Measurements from ENCODE around the gene MFAP2. TPM values are rescaled to one million over a fixed set of nuclear protein-coding genes. Genes with fewer than 3 reads are reported as not detected.

MFAP2 gene
- total RNA-seq, 1 experiment from 2014 or later = 141 TPM

DNA sequence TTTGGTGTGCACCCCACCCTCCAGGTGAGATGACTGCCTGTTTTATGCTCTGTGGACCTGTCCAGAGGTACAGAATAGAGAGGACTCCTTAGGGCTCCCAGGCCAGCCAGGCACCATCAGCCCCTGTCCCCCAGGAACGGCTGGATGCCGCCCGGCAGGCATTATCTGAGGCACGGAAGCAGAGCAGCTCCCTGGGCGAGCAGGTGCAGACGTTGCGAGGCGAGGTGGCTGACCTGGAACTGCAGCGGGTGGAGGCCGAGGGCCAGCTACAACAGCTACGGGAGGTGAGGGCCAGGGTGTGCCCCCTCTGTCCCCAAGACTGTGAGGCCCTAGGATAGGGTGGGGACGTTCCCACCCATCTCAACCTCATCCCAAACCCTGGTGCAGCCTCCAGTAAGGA, 10.8 kb downstream of the MFAP2 start (continued):
- TF ChIP-seq JAZF1 (CRISPR knock-in tag; IDR thresholded peaks at IDR 0.05) (no peak), ZNF263 (CRISPR knock-in tag; IDR thresholded peaks at IDR 0.05; ENCODE audit: low read depth) (no peak), KAT7 (CRISPR knock-in tag; IDR thresholded peaks at IDR 0.05; ENCODE audit: borderline replicate concordance) (no peak)
- TF ChIP-seq, protein P1, sequence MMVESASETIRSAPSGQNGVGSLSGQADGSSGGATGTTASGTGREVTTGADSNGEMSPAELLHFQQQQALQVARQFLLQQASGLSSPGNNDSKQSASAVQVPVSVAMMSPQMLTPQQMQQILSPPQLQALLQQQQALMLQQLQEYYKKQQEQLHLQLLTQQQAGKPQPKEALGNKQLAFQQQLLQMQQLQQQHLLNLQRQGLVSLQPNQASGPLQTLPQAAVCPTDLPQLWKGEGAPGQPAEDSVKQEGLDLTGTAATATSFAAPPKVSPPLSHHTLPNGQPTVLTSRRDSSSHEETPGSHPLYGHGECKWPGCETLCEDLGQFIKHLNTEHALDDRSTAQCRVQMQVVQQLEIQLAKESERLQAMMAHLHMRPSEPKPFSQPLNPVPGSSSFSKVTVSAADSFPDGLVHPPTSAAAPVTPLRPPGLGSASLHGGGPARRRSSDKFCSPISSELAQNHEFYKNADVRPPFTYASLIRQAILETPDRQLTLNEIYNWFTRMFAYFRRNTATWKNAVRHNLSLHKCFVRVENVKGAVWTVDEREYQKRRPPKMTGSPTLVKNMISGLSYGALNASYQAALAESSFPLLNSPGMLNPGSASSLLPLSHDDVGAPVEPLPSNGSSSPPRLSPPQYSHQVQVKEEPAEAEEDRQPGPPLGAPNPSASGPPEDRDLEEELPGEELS (CRISPR knock-in tag; IDR thresholded peaks at IDR 0.05) = no peak
- TF ChIP-seq, protein P2, sequence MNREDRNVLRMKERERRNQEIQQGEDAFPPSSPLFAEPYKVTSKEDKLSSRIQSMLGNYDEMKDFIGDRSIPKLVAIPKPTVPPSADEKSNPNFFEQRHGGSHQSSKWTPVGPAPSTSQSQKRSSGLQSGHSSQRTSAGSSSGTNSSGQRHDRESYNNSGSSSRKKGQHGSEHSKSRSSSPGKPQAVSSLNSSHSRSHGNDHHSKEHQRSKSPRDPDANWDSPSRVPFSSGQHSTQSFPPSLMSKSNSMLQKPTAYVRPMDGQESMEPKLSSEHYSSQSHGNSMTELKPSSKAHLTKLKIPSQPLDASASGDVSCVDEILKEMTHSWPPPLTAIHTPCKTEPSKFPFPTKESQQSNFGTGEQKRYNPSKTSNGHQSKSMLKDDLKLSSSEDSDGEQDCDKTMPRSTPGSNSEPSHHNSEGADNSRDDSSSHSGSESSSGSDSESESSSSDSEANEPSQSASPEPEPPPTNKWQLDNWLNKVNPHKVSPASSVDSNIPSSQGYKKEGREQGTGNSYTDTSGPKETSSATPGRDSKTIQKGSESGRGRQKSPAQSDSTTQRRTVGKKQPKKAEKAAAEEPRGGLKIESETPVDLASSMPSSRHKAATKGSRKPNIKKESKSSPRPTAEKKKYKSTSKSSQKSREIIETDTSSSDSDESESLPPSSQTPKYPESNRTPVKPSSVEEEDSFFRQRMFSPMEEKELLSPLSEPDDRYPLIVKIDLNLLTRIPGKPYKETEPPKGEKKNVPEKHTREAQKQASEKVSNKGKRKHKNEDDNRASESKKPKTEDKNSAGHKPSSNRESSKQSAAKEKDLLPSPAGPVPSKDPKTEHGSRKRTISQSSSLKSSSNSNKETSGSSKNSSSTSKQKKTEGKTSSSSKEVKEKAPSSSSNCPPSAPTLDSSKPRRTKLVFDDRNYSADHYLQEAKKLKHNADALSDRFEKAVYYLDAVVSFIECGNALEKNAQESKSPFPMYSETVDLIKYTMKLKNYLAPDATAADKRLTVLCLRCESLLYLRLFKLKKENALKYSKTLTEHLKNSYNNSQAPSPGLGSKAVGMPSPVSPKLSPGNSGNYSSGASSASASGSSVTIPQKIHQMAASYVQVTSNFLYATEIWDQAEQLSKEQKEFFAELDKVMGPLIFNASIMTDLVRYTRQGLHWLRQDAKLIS (CRISPR knock-in tag; IDR thresholded peaks at IDR 0.05; ENCODE audit: borderline replicate concordance) = no peak
- TF ChIP-seq, protein P3, sequence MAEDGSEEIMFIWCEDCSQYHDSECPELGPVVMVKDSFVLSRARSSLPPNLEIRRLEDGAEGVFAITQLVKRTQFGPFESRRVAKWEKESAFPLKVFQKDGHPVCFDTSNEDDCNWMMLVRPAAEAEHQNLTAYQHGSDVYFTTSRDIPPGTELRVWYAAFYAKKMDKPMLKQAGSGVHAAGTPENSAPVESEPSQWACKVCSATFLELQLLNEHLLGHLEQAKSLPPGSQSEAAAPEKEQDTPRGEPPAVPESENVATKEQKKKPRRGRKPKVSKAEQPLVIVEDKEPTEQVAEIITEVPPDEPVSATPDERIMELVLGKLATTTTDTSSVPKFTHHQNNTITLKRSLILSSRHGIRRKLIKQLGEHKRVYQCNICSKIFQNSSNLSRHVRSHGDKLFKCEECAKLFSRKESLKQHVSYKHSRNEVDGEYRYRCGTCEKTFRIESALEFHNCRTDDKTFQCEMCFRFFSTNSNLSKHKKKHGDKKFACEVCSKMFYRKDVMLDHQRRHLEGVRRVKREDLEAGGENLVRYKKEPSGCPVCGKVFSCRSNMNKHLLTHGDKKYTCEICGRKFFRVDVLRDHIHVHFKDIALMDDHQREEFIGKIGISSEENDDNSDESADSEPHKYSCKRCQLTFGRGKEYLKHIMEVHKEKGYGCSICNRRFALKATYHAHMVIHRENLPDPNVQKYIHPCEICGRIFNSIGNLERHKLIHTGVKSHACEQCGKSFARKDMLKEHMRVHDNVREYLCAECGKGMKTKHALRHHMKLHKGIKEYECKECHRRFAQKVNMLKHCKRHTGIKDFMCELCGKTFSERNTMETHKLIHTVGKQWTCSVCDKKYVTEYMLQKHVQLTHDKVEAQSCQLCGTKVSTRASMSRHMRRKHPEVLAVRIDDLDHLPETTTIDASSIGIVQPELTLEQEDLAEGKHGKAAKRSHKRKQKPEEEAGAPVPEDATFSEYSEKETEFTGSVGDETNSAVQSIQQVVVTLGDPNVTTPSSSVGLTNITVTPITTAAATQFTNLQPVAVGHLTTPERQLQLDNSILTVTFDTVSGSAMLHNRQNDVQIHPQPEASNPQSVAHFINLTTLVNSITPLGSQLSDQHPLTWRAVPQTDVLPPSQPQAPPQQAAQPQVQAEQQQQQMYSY (CRISPR knock-in tag; IDR thresholded peaks at IDR 0.05) = no peak
- TF ChIP-seq, protein P4, sequence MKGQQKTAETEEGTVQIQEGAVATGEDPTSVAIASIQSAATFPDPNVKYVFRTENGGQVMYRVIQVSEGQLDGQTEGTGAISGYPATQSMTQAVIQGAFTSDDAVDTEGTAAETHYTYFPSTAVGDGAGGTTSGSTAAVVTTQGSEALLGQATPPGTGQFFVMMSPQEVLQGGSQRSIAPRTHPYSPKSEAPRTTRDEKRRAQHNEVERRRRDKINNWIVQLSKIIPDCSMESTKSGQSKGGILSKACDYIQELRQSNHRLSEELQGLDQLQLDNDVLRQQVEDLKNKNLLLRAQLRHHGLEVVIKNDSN (CRISPR knock-in tag; IDR thresholded peaks at IDR 0.05) = no peak

DNA sequence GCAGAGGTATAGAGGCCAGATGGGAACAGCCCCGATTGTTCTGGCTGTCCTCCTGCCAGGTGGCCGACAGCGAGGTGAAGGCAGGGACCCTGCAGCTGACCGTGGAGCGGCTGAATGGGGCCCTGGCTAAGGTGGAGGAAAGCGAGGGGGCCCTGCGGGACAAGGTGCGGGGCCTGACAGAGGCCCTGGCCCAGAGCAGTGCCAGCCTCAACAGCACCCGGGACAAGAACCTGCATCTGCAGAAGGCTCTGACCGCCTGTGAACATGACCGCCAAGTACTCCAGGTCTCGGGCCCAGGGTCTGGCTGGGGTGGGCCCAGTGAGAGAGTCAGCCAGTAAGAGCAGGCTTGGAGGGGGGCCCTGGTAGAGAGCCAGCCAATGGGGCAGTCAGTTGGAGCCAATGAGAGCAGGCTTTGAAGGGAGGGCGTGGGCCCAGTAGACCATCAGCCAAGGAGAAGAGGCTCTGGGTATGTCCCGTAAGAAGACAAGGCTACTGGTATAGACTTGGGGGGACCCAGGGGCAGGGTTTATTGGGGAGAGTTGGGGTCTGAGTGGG, 11.3 kb downstream of the MFAP2 start:
- no peaks in the 10 kb centered on the region for H3K27me3 Mint-ChIP-seq (ENCODE audit: low read depth)
- no peak overlapping the region; the same call in 1 of the 2 replicates for H3K27ac Mint-ChIP-seq
- peaks cover 13% of the 10 kb centered on the region for H3K4me1 Mint-ChIP-seq
- H3K4me3 Mint-ChIP-seq = no peak overlapping the region
- H3K36me3 Mint-ChIP-seq = peaks cover 26% of the 10 kb centered on the region
- H3K9me3 Mint-ChIP-seq = no peaks in the 10 kb centered on the region
- DNase-seq (ENCODE audit: low spot score) (no peak), ATAC-seq (peak; percentile 54)
- TF ChIP-seq ZNF396 (CRISPR knock-in tag; IDR thresholded peaks at IDR 0.05; ENCODE audit: borderline replicate concordance) (no peak), TCF7 (CRISPR knock-in tag; IDR thresholded peaks at IDR 0.05; ENCODE audit: low read depth) (no peak), ZBTB21 (CRISPR knock-in tag; IDR thresholded peaks at IDR 0.05; ENCODE audit: borderline replicate concordance) (no peak), TP53 (CRISPR knock-in tag; IDR thresholded peaks at IDR 0.05) (no peak)
- ChIA-PET POLR2A (no interaction called here), CTCF (interaction anchor here (2.4 kb wide), 1 partner anchor 17 kb away, joined by 9 read pairs; no protein-coding TSS in a partner anchor)

DNA sequence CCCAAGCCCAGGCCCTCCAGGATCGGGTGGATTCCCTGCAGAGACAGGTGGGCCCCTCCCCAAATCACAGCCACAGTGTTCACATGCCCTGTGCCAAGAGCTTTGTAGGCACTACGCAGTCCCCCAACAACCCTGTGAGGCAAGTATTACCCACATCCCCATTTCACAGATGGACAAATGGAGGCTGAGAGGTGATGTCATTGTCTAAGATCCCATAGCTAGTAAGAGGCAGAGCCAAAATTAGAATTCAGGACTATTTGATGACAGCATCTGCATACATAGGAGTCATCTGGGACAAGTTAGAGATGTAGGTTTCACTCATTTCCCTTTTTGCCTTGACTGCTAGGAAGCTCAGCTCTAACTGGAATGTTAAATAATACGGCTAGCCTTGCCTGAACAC, 12.0 kb downstream of the MFAP2 start:
- Mint-ChIP-seq H3K36me3 (peaks cover 26% of the 10 kb centered on the region), H3K4me1 (peaks cover 13% of the 10 kb centered on the region), H3K27me3 (ENCODE audit: low read depth) (no peaks in the 10 kb centered on the region), H3K9me3 (no peaks in the 10 kb centered on the region), H3K27ac (no peak overlapping the region), H3K4me3 (no peak overlapping the region)
- ATAC-seq (no peak), DNase-seq (ENCODE audit: low spot score) (no peak)
- CTCF ChIA-PET = interaction anchor here (2.4 kb wide), 1 partner anchor 16 kb away, joined by 9 read pairs; no protein-coding TSS in a partner anchor
- POLR2A ChIA-PET = no interaction called here
- TF ChIP-seq, protein P5, sequence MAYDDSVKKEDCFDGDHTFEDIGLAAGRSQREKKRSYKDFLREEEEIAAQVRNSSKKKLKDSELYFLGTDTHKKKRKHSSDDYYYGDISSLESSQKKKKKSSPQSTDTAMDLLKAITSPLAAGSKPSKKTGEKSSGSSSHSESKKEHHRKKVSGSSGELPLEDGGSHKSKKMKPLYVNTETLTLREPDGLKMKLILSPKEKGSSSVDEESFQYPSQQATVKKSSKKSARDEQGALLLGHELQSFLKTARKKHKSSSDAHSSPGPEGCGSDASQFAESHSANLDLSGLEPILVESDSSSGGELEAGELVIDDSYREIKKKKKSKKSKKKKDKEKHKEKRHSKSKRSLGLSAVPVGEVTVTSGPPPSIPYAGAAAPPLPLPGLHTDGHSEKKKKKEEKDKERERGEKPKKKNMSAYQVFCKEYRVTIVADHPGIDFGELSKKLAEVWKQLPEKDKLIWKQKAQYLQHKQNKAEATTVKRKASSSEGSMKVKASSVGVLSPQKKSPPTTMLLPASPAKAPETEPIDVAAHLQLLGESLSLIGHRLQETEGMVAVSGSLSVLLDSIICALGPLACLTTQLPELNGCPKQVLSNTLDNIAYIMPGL (CRISPR knock-in tag; IDR thresholded peaks at IDR 0.05) = no peak
- no peak for TF ChIP-seq JUN (CRISPR knock-in tag; IDR thresholded peaks at IDR 0.05)
- TF ChIP-seq, protein P2 (CRISPR knock-in tag; IDR thresholded peaks at IDR 0.05; ENCODE audit: borderline replicate concordance) = no peak
- TF ChIP-seq PRRX2 (CRISPR knock-in tag; IDR thresholded peaks at IDR 0.05) = no peak
- no peak for TF ChIP-seq NFE2L1 (CRISPR knock-in tag; IDR thresholded peaks at IDR 0.05)
- no peak for TF ChIP-seq KAT7 (CRISPR knock-in tag; IDR thresholded peaks at IDR 0.05; ENCODE audit: borderline replicate concordance)
- TF ChIP-seq ESRRA (CRISPR knock-in tag; IDR thresholded peaks at IDR 0.05; ENCODE audit: borderline replicate concordance) = no peak
